ENCODE results near the gene ADAMTS19.
A peak's percentile ranks its signal among the peaks of the same experiment; 100 is the strongest.
"Not testable (repeated sequence)": the region's sequence is repeated elsewhere in the genome, so short reads cannot be mapped to it uniquely, and the experiment has no call there.

ADAMTS19 gene, protein sequence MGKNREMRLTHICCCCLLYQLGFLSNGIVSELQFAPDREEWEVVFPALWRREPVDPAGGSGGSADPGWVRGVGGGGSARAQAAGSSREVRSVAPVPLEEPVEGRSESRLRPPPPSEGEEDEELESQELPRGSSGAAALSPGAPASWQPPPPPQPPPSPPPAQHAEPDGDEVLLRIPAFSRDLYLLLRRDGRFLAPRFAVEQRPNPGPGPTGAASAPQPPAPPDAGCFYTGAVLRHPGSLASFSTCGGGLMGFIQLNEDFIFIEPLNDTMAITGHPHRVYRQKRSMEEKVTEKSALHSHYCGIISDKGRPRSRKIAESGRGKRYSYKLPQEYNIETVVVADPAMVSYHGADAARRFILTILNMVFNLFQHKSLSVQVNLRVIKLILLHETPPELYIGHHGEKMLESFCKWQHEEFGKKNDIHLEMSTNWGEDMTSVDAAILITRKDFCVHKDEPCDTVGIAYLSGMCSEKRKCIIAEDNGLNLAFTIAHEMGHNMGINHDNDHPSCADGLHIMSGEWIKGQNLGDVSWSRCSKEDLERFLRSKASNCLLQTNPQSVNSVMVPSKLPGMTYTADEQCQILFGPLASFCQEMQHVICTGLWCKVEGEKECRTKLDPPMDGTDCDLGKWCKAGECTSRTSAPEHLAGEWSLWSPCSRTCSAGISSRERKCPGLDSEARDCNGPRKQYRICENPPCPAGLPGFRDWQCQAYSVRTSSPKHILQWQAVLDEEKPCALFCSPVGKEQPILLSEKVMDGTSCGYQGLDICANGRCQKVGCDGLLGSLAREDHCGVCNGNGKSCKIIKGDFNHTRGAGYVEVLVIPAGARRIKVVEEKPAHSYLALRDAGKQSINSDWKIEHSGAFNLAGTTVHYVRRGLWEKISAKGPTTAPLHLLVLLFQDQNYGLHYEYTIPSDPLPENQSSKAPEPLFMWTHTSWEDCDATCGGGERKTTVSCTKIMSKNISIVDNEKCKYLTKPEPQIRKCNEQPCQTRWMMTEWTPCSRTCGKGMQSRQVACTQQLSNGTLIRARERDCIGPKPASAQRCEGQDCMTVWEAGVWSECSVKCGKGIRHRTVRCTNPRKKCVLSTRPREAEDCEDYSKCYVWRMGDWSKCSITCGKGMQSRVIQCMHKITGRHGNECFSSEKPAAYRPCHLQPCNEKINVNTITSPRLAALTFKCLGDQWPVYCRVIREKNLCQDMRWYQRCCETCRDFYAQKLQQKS

DNA sequence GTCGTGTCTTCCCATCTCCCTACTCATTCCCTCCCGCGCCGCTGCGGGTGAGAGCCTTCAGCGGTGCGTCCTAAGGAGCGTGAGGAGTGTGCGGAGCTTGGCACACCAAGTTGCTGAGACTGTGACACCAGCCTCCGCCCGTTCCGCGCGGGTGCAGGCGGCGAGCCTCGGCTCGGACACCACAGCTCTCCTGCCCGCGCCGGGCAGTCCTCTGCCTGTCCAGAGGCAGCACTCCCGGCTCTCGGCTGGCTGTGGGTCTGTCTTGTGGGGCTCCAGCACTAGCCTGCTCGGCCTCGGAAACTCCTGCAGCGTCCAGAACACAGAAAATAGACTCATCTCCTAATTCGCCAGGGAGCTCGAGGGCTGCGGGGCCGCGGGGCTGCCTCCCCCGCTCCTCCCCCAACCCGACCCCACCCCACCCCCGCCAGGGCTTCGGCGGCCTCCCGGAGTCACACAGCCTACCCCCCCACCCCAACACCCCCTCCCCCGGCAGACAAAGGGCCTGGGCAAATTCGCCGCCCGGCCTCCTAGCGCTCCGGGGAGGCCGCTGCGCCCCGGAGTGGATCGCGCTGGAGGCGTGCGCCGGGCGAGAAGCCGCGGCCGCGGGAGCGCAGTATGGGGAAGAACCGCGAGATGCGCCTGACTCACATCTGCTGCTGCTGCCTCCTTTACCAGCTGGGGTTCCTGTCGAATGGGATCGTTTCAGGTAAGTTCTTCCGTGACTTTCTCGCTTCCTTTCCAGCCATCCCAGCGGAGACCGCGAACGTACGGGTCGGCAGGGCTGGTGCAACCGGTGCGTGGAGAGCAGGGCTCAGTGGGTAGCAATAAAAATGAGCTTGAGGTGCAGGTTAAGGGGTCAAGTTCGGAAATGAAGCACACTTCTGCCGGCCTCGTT is at the start of gene ADAMTS19:
Gene ADAMTS19 (plus strand): TSS at position 522 of the 895 bp plus-strand sequence. CDS start 94 bp downstream, at position 616.
- peak; percentile 36 for DNase-seq

DNA sequence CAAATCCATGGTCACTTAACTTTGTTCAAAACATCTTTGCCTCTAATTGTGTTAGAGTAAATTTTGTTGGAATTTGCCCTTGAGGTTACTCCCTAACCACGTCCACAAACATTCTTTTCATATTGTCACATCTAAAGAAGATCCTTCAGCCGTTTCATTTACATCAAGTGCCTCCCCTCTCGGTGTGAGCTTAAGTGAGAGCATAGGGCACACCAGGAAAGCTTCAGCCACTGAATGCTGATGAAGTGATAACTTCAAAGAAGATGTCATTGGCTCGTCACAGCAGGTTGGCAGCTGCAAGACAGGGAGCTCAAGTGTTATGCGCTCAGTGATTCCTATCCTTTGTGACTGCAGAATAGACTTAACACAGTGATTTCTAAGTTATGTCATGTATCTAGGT is 49.6 kb upstream of the ADAMTS19 start:
- no peak for DNase-seq

DNA sequence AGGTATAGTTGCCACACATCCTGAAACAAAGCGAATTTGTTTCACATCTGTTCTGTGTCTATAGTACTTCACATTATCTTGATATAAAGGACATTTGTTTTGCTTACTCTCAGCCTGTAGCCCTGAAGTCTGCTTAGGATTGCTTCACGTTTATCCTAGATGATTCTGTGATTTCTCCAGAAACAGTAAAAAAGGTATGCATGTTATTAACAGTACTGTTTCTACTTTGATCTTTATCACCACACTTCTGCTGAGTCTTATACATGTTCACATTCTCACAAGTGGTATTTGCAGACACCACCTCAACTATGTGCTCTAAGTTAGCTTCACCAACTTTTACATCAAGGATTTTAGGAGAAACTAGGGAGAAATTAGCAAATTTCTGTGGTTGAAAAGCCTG is 47.4 kb upstream of the ADAMTS19 start:
- DNase-seq: no peak

DNA sequence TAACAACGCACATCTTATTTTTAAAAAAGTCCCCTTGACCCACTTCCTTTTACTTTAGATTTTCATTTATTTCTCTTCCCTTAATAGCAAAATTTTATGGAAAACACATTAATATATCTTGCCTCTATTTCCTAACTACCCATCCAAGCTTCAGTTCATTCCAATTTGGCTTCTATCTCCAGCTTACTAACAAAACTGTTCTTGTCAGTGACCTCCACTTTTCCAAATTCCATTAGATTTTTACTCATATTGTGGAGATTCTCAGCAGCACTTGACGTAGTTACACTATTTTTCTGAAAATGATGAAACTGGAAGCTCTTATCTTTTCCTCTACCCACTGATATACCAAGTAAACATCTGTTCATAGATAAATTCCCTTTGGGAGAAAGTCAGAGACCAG is 46.5 kb upstream of the ADAMTS19 start:
- DNase-seq: no peak

DNA sequence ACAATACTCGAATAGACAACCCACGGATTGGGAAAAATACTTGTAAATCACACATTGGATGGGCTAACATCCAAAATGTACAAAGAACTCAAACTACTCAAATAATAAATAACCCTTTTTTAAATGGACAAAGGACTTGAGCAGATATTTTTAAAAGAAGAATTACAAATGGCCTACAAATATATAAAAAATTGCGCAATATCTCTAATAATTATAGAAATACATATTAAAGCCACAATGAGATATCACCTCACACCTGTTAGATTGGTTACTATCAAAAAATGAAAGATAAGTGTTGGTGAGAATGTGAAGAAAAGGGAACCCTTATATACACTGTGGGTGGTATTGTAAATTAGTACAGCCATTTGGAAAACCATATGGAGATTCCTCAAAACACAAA is 40.8 kb upstream of the ADAMTS19 start:
- no peak for DNase-seq

DNA sequence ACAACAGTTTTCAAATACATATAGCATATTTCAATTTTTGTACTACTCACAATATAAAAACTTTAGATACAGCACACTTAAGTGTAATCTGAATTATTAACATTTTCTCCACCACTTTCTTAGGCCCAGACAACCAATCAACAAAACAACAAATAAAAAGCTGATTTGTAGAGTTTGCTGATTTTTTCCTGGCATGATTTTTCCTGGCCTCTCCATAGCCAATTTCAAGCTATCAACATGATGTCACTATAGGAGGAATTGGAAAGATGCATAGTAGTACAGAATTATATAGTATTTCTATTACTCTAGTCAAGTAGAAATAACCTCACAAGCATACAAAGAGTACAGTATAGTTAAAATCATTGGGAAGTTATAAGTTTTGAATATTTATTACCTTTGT is 35.1 kb upstream of the ADAMTS19 start:
- DNase-seq: no peak

DNA sequence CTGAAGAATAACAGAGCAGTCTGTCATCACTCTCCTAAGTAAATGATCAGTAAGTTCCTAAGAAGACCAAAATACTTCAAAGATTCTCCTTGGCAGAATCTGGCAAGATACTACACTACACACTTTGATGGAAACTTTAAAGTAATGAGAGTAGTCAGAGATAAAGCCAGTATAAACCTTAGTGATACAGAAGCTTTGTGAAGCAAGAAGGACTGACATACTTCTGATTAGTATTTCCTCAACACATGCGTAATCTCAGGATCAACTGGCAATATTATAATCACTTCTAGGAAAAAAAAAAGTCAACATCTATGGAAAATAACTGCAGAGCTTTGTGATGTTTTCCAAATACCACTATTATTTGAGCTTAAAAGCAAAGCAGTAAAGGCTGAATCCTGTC is 34.0 kb upstream of the ADAMTS19 start:
- no peak for DNase-seq

DNA sequence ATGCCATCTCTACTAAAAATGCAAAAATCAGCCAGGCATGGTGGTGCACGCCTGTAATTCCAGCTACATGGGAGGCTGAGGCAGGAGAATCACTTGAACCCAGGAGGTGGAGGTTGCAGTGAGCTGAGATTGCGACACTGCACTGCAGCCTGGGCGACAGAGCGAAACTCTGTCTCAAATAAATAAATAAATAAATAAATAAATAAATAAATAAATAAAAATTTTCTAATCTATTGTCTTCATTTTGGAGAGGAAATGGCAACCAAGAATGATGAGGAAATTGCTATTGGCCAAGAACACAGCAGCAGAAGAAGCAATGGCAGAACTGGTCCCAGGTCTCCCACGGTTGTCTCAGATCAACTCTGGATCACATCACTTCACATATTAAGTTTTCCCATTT is 31.5 kb upstream of the ADAMTS19 start:
- DNase-seq: not testable (repeated sequence)

DNA sequence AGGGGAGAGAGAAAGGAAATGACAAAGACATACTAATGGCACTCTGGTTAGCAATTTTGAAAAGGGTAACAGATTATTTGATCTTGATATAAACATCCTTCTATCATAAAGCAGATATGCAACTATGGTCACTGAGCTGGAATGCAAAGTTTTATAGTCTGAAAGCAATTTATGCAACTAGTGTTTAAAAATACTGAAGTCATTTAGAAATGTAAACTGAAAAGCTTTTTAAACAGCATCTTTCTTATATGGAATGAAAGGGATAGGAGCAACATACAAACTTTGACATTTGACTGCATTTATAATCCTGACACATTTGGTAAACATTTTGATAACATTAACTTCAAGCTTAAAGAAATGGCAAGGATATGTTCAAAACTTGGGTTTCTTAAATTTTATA is 28.7 kb upstream of the ADAMTS19 start:
- no peak for DNase-seq

DNA sequence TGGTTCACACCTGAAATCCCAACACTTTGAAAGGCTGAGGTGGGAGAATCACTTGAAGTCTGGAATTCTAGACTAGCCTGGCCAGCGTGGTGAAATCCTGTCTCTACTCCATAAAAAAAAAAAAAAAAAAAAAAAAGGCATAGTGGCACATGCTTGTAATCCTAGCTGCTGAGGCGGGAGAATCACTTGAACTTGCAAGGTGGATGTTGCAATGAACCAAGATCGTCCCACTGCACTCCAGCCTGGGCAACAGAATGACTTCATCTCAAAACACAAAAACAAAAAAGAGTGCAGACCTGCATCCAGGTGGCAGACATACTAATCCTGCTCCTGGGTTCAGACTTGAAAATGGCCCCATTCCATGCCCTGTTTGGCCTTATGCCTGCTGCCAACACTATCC is 21.8 kb upstream of the ADAMTS19 start:
- no peak for DNase-seq

DNA sequence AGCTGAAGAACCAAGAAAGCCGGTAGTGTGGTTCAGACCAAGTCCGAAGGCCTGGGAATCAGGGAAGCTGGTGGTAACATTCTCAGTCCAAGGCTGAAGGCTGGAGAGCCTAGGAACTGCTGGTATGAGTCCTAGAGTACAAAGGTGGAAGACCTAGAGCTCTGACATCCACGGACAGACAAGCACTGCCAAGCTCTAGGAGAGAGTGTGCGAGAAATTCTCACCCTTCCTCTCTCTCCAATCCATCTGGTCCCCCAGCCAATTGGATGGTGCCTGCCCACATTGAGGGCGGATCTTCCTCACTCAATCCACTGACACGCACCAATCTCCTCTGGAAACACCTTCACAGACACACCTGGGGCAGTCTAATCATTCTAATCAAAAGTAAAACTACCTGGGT is 19.7 kb upstream of the ADAMTS19 start:
- no peak for DNase-seq

DNA sequence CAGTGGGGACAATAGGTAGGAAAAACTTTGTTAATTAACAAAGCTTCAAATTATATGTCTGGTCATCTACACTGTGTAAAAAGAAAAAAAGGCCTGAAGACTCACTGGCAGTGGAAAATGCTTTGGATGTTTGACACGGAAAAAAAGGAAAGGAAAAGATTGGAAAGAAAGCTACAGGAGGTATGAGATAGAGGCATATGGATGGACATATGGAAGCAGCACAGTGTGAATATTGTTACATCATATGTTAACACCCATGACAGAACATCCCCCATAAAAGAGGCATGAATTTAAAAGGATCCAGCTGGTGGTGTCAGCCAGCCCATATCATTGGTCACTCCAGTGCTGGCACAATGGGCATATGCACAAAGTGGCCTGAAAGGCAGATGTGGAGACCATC is 19.0 kb upstream of the ADAMTS19 start:
- no peak for DNase-seq

DNA sequence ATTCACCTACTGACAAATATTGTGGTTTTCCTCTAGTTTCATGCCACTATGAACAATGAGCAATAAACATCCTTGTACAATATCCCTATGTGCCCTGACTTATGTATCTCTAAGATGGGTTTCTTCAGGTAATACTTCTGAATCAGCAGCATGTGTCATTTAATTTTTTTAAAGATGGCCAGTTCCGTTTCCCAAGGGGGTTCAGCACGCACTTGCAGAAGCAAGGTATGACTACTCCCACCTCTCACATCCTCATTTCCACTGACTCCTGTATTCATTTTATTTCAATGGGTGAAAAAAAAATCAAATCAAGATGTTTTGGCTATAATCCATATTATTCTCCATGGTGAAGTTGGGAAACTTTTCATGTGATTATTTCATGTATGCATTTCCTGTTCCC is 14.7 kb upstream of the ADAMTS19 start:
- no peak for DNase-seq

DNA sequence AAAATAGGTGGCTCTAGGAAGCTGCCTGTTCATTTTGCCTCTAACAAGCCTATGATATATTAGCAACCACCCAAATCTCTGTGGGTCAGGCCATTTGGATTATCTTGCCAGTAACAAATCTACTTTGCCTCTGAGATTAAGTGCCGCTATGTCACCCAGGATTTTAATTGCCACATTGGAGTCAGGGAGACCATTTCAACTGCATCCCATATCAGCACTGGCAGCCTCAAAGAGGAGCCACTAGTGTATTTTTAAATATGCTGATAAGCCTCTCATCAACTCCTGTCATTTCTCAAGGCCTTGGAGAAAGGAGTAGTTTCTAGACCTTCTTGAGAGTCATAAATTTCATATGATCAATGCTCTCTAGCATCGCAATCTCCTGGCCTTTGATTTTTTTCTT is 12.1 kb upstream of the ADAMTS19 start:
- DNase-seq: no peak

DNA sequence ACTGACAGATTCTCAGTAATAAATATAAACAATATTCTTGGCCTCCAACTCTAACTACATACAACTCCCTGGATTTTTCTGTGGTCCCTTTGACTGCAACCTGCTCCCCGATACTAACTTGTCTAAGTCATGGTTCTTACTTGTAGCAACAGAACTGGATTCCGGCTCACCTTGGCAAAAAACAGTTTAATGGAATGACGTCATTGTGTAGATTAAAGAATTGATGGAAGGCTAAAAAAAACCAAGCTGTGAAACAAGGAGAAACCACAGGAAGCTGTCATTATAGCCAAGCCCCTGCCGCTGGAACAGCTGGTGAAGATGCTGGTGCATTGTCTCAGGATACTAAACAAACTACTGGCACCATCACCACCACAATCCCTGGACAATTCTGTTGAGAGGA is 11.4 kb upstream of the ADAMTS19 start:
- DNase-seq: no peak

DNA sequence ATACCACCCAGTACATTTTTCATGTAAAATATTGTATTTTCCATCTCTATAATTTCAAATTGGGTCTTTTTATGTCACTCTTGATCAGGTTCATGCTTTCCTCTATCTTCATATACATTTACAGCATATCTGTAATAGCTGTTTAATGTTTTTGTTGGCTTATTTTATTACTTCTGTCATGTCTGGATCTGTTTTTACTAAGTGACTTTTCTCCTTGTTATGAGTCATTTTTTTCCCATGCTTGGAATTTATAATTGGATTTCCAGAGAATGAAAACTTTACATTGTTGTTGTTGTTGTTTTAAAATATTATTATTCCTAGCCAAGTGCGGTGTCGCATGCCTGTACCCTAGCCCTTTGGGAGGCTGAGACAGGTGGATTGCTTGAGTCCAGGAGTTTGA is 5.6 kb upstream of the ADAMTS19 start:
- DNase-seq: no peak

DNA sequence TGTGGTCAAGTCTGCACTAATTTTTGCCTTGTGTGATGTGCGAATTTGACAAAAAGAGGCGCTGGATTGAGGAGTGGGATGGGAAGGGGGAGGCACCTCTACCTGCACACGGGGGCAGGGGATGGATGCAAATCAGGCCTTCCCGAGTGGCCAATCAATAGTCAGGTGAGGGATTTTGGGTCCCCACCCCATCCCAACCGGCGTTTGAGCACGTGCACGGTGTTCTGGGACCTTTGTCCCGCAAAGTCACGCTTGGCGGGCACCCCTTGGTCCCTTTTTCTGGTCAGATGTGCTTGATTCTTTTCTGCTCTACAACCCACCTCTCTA is 685 bp upstream of the ADAMTS19 start:
- DNase-seq: no peak

DNA sequence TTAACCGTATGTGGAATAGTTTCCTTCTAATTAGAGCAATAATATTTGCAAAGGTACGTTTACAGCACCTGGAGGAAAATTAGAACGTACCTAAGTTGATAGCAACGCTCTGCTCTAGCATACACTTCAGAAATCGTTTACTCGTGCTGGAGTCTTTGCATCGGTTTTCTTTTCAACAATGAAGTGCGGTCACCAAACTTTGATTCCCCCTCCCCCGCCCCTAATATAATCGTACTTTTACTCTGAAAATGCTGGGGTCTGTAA is 506 bp downstream of the ADAMTS19 start:
- DNase-seq: no peak

DNA sequence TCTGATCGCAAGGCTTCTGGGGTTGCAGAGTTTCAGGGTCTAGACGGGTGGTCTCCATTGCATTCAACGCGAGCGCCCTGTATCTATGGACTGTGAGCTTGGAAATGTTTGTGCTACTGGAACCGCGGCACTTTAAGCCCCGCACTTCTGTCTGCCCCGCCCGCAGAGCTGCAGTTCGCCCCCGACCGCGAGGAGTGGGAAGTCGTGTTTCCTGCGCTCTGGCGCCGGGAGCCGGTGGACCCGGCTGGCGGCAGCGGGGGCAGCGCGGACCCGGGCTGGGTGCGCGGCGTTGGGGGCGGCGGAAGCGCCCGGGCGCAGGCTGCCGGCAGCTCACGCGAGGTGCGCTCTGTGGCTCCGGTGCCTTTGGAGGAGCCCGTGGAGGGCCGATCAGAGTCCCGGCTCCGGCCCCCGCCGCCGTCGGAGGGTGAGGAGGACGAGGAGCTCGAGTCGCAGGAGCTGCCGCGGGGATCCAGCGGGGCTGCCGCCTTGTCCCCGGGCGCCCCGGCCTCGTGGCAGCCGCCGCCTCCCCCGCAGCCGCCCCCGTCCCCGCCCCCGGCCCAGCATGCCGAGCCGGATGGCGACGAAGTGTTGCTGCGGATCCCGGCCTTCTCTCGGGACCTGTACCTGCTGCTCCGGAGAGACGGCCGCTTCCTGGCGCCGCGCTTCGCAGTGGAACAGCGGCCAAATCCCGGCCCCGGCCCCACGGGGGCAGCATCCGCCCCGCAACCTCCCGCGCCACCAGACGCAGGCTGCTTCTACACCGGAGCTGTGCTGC is 1.0 kb downstream of the ADAMTS19 start:
- no peak for DNase-seq

DNA sequence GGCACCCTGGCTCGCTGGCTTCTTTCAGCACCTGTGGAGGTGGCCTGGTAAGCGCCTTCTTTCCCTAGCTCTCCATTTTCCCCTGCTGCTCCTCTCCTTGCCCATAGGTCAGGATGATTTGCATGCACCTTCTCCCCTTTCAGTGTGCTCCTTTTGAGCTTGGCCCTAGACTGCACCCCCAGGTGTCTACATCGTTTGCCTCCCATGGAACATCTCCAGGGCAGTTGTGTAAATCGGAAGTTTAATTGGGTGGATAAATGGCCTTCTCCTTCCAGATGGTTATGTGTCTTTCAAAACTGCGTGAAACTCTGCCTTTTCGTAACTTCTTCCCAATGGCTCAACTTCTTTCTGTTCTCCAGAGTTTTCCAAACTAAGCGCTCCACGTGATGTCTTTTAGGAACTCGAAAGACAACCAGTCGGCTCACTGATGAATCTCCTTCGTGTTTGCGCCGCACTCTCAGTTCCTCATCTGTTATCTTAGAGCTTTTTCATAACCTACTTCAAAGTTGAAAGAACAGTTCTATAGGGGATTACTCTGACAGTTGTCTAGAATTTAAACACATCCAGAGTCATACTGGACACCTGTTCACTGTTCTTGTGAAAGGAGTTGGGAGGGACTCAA is 1.7 kb downstream of the ADAMTS19 start:
- no peak for DNase-seq

DNA sequence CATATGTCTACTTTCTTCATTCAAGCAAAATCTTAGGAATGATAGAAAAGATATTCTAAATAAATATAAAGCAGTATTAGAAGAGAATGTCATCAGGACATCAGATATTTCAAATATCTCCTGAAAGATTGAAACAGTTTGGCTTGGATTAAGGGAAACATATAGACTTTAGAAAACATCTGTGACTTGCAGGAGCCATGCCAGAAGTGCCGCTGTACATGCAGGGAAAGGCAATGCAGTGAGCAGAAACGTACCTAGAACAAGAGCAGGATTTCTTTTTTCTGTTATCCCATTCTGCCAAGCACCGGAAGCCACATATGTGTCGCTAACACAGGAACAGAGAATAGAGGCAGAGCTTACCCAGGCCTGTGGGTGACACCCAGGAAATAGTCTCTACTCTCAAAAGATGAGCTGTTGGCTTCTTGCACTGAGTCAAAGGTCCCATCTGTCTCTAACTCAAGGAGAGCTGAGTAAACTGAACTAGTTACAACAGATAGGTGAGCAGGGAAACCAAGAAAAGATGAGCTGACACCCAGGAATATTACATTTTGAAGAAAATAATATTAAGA is 5.8 kb downstream of the ADAMTS19 start:
- DNase-seq: no peak

All from kidney glomerular epithelial cell (primary cell).